DND-41 (cell line): Measurements from ENCODE around the gene HOXA3.

Experiments used
- ATAC-seq: fragments of 200-7000 bp; cut with Tn5 transposase; 3 replicates; pipeline ENCODE4 v1.9.1; 2021; ENCODE audit warnings: low read depth; ENCODE audit not compliant: insufficient read depth
- DNase-seq: peaks from one replicate; pipeline ENCODE4 v3.0.0-alpha.2; 2020
- H2AFZ ChIP-seq: 2 replicates; pipeline ENCODE4 v1.6.0; 2012; ENCODE audit warnings: low read depth, low read length
- H3K27ac ChIP-seq: 2 replicates; pipeline ENCODE4 v1.5.1; 2012; ENCODE audit warnings: low read length, inconsistent platforms
- H3K27me3 ChIP-seq: fragments of 200-600 bp; sonication (generic); 2 replicates; pipeline ENCODE4 v1.6.0; 2012; ENCODE audit warnings: low read length, mild to moderate bottlenecking, inconsistent platforms; ENCODE audit not compliant: insufficient read depth, poor library complexity
- H3K36me3 ChIP-seq: 2 replicates; pipeline ENCODE4 v1.5.1; 2012; ENCODE audit warnings: low read length, inconsistent platforms; ENCODE audit not compliant: insufficient read depth
- H3K4me1 ChIP-seq: 2 replicates; pipeline ENCODE4 v1.5.1; 2012; ENCODE audit warnings: mild to moderate bottlenecking, low read length; ENCODE audit not compliant: insufficient read depth
- H3K4me2 ChIP-seq: 2 replicates; pipeline ENCODE4 v1.6.0; 2012; ENCODE audit warnings: mild to moderate bottlenecking, moderate library complexity, low read length, inconsistent platforms; ENCODE audit not compliant: insufficient read depth
- H3K4me3 ChIP-seq, 2 experiments: fragments of 200-600 bp in 1 of 2; shearing (Covaris generic) in 1 of 2; 2 replicates each; pipeline ENCODE4 v1.5.1; 2012 to 2016; ENCODE audit warnings: inconsistent platforms in 2 of 2, low read length in 2 of 2, mild to moderate bottlenecking in 2 of 2, low read depth in 1 of 2, moderate library complexity in 1 of 2
- H3K79me2 ChIP-seq: 2 replicates; pipeline ENCODE4 v1.6.0; 2012; ENCODE audit warnings: low read length, inconsistent platforms; ENCODE audit not compliant: insufficient read depth
- H3K9ac ChIP-seq: 2 replicates; pipeline ENCODE4 v1.6.0; 2012; ENCODE audit warnings: low read depth, mild to moderate bottlenecking, inconsistent platforms, low read length, moderate library complexity
- H3K9me3 ChIP-seq: 2 replicates; pipeline ENCODE4 v1.5.1; 2012; ENCODE audit warnings: low read length, moderate library complexity, mild to moderate bottlenecking, inconsistent platforms; ENCODE audit not compliant: insufficient read depth, severe bottlenecking
- H4K20me1 ChIP-seq: 2 replicates; pipeline ENCODE4 v1.6.0; 2012; ENCODE audit warnings: low read length; ENCODE audit not compliant: insufficient read depth
- CTCF ChIP-seq: IDR thresholded peaks from 2 replicates; pipeline ENCODE4 v1.5.1; 2012; ENCODE audit warnings: borderline replicate concordance, low read length, moderate library complexity, mild to moderate bottlenecking; ENCODE audit not compliant: poor library complexity, severe bottlenecking; ENCODE audit errors: extremely low read depth
- EZH2 ChIP-seq: IDR thresholded peaks from 3 replicates; pipeline ENCODE4 v1.6.1; 2012; ENCODE audit warnings: borderline replicate concordance, low read depth, mild to moderate bottlenecking, moderate library complexity, low read length, inconsistent platforms; ENCODE audit not compliant: severe bottlenecking

Gene HOXA3

GRCh38 chr7:27088002-27088922 is 64.1 kb downstream of the HOXA3 start:
- H3K9me3 ChIP-seq: no peaks in the 10 kb centered on the region
- H3K4me3 ChIP-seq: no peak overlapping the region
- DNase-seq: no peak
- no peak overlapping the region for H3K4me2 ChIP-seq
- no peaks in the 10 kb centered on the region for H3K79me2 ChIP-seq
- H3K9ac ChIP-seq: no peak overlapping the region
- H2AFZ ChIP-seq: no peak overlapping the region
- peaks cover 11% of the 10 kb centered on the region for H3K27me3 ChIP-seq
- TF ChIP-seq EZH2: no peak
- TF ChIP-seq CTCF: no peak
- no peak overlapping the region for H3K27ac ChIP-seq
- H3K4me1 ChIP-seq: no peaks in the 10 kb centered on the region
- no peaks in the 10 kb centered on the region for H3K36me3 ChIP-seq
- ATAC-seq: no peak
- H4K20me1 ChIP-seq: no peaks in the 10 kb centered on the region

GRCh38 chr7:27083646-27084045 is 68.7 kb downstream of the HOXA3 start:
- no peak overlapping the region for H3K4me3 ChIP-seq
- TF ChIP-seq CTCF: no peak
- TF ChIP-seq EZH2: no peak
- DNase-seq (no peak), ATAC-seq (no peak)
- no peaks in the 10 kb centered on the region for H3K4me1 ChIP-seq
- H3K9ac ChIP-seq: no peak overlapping the region
- H3K36me3 ChIP-seq: no peaks in the 10 kb centered on the region
- no peaks in the 10 kb centered on the region for H3K79me2 ChIP-seq
- no peaks in the 10 kb centered on the region for H3K9me3 ChIP-seq
- H3K27ac ChIP-seq: no peak overlapping the region
- no peak overlapping the region for H2AFZ ChIP-seq
- H4K20me1 ChIP-seq: no peaks in the 10 kb centered on the region
- H3K27me3 ChIP-seq: no peaks in the 10 kb centered on the region
- H3K4me2 ChIP-seq: no peak overlapping the region

GRCh38 chr7:27082171-27082570 is 70.2 kb downstream of the HOXA3 start:
- ATAC-seq (no peak), DNase-seq (no peak)
- H3K9ac ChIP-seq: no peak overlapping the region
- no peaks in the 10 kb centered on the region for H3K79me2 ChIP-seq
- H3K27ac ChIP-seq: no peak overlapping the region
- no peak overlapping the region for H3K4me3 ChIP-seq
- no peak for TF ChIP-seq CTCF
- no peaks in the 10 kb centered on the region for H3K9me3 ChIP-seq
- H2AFZ ChIP-seq: no peak overlapping the region
- no peaks in the 10 kb centered on the region for H3K36me3 ChIP-seq
- H4K20me1 ChIP-seq: no peaks in the 10 kb centered on the region
- H3K4me1 ChIP-seq: no peaks in the 10 kb centered on the region
- H3K4me2 ChIP-seq: no peak overlapping the region
- no peaks in the 10 kb centered on the region for H3K27me3 ChIP-seq
